A673 (cell line): ENCODE measurements around the gene MAGI1.

Experiments used
- EZH2 ChIP-seq: fragments of 200-600 bp; sonication (generic); IDR thresholded peaks from 2 replicates; pipeline ENCODE4 v1.6.1; 2017; ENCODE audit warnings: borderline replicate concordance, low read depth, mild to moderate bottlenecking, mixed read lengths, antibody characterized with exemption, low read length; ENCODE audit not compliant: poor library complexity, severe bottlenecking
- TF ChIP-seq, protein P1 (sequence below): fragments of 300-800, 200-600 bp; sonication (generic); conservative IDR thresholded peaks from 2 replicates; pipeline ENCODE4 v1.5.1; 2017; ENCODE audit warnings: low read depth, mild to moderate bottlenecking, antibody characterized with exemption, low read length, moderate library complexity, mixed read lengths

DNA sequence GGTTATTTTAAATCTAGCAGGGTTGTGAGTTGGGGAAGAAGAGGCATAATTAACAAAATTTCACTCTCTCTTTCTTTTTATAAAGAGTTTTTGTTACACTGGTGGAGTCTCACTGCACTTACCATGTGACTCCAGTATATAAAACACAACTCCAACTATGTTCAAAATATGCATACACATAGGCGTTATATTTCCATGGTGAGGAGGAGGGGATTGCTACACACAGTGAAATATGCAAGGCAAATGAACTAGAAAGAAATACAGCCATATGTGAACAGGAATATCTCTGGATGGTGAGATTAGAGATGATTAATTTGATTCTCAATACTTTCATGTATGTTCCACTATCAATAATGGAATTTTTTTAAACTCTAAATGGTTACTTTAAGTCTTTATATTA lies 385.0 kb downstream of the MAGI1 start:
- no peak for TF ChIP-seq EZH2
- TF ChIP-seq, protein P1, sequence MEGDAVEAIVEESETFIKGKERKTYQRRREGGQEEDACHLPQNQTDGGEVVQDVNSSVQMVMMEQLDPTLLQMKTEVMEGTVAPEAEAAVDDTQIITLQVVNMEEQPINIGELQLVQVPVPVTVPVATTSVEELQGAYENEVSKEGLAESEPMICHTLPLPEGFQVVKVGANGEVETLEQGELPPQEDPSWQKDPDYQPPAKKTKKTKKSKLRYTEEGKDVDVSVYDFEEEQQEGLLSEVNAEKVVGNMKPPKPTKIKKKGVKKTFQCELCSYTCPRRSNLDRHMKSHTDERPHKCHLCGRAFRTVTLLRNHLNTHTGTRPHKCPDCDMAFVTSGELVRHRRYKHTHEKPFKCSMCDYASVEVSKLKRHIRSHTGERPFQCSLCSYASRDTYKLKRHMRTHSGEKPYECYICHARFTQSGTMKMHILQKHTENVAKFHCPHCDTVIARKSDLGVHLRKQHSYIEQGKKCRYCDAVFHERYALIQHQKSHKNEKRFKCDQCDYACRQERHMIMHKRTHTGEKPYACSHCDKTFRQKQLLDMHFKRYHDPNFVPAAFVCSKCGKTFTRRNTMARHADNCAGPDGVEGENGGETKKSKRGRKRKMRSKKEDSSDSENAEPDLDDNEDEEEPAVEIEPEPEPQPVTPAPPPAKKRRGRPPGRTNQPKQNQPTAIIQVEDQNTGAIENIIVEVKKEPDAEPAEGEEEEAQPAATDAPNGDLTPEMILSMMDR, result no peak
